Mesothelial cell of epicardium (in vitro differentiated cells): ENCODE data around the gene KBTBD12. TPM values are rescaled to one million over a fixed set of nuclear protein-coding genes. Genes with fewer than 3 reads are reported as not detected.

Experiments
- DNase-seq, 2 experiments: peaks; one replicate each; pipeline ENCODE4 v3.0.0; 2021; ENCODE audit warnings: low spot score in 2 of 2; ENCODE audit not compliant: unreplicated experiment in 2 of 2
- H3K27ac Mint-ChIP-seq: 2 replicates; pipeline ENCODE4 v1.8.0; 2021; ENCODE audit warnings: mixed read lengths
- H3K27me3 Mint-ChIP-seq: 2 replicates; pipeline ENCODE4 v1.8.0; 2021; ENCODE audit warnings: low read depth, mixed read lengths
- H3K36me3 Mint-ChIP-seq: 2 replicates; pipeline ENCODE4 v1.8.0; 2021; ENCODE audit warnings: mixed read lengths
- H3K4me1 Mint-ChIP-seq: 2 replicates; pipeline ENCODE4 v1.8.0; 2021; ENCODE audit warnings: mixed read lengths
- H3K4me3 Mint-ChIP-seq: 2 replicates; pipeline ENCODE4 v1.8.0; 2021; ENCODE audit warnings: mild to moderate bottlenecking, moderate library complexity, mixed read lengths
- H3K9me3 Mint-ChIP-seq: 2 replicates; pipeline ENCODE4 v1.8.0; 2021; ENCODE audit warnings: mixed read lengths
- total RNA-seq: library from RNA; stranded (reverse); gene quantifications from 3 replicates; pipeline ENCODE4 v1.2.1, GENCODE V29; 2021
- TF ChIP-seq, protein P1 (sequence below): fragments of 200-600 bp; sonication (generic); IDR thresholded peaks from one replicate; pipeline ENCODE4 v1.5.0; 2021; ENCODE audit warnings: antibody characterized with exemption; ENCODE audit not compliant: unreplicated experiment

The KBTBD12 gene
- total RNA-seq, 1 donor from 2014 or later, result not detected

DNA sequence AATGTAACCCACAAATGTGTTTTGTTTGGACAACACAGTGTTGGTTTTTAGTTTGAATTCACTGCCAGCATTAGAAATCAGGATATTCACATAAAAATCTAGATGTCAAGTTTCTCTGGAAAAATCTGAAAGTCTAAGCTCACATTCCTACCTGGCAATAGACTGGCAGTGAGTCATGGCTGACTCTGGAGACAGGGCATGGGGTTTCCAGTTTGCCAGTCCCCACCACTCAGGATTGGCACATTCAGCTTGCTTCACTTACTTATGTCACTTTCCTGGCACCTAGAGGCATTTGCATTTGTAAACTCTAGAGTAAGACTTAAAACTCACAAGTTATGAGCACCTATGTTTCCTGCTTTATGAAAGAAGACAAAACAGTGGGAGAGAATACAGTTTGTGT, 118.1 kb downstream of the KBTBD12 start:
- Mint-ChIP-seq H3K36me3 (no peaks in the 10 kb centered on the region), H3K4me1 (no peaks in the 10 kb centered on the region), H3K4me3 (no peak overlapping the region), H3K27me3 (peaks cover 53% of the 10 kb centered on the region), H3K9me3 (no peaks in the 10 kb centered on the region), H3K27ac (no peak overlapping the region)
- no peak for DNase-seq
- TF ChIP-seq, protein P1, sequence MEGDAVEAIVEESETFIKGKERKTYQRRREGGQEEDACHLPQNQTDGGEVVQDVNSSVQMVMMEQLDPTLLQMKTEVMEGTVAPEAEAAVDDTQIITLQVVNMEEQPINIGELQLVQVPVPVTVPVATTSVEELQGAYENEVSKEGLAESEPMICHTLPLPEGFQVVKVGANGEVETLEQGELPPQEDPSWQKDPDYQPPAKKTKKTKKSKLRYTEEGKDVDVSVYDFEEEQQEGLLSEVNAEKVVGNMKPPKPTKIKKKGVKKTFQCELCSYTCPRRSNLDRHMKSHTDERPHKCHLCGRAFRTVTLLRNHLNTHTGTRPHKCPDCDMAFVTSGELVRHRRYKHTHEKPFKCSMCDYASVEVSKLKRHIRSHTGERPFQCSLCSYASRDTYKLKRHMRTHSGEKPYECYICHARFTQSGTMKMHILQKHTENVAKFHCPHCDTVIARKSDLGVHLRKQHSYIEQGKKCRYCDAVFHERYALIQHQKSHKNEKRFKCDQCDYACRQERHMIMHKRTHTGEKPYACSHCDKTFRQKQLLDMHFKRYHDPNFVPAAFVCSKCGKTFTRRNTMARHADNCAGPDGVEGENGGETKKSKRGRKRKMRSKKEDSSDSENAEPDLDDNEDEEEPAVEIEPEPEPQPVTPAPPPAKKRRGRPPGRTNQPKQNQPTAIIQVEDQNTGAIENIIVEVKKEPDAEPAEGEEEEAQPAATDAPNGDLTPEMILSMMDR, result no peak

DNA sequence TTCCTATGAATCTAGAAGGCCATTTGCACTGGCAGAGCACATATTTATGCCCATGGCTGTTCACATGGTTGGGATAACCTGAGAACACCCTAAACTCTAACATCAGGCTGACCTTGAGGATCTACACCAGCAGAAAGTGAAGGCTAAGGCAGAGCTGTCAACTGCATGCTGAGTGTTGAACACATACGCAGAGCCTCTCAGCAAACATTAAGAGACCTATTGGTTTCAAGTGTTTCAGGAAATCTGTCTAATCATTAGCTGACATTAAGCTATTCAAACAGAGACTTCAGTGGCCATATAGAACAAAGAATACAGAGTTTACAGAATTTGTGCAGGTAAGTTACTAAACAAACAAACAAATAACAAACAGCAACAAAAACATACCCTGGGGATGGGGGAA, 121.1 kb downstream of the KBTBD12 start:
- Mint-ChIP-seq H3K36me3 (no peaks in the 10 kb centered on the region), H3K27ac (no peak overlapping the region), H3K9me3 (no peaks in the 10 kb centered on the region), H3K4me1 (no peaks in the 10 kb centered on the region), H3K27me3 (peaks cover 57% of the 10 kb centered on the region), H3K4me3 (no peak overlapping the region)
- DNase-seq, result no peak
- TF ChIP-seq, protein P1, result no peak

Other genes with a start within 250 kb of the KBTBD12 start
- gene ABTB1, start 242.3 kb upstream of the KBTBD12 start, total RNA-seq, result 15.9 to 17.1 TPM (median 16.5 TPM) in 3 replicates
- gene MGLL, start 92.7 kb upstream of the KBTBD12 start, total RNA-seq, result 2.0 to 2.5 TPM (median 2.4 TPM) in 3 replicates
- gene SEC61A1, start 137.2 kb downstream of the KBTBD12 start, total RNA-seq, result 205 to 207 TPM (median 206 TPM) in 3 replicates
- 37.8 to 40.6 TPM (median 38.6 TPM) in 3 replicates for gene RUVBL1, start 208.6 kb downstream of the KBTBD12 start, total RNA-seq
- 17.2 to 19.4 TPM (median 18.6 TPM) in 3 replicates for gene EEFSEC, start 238.2 kb downstream of the KBTBD12 start, total RNA-seq